Endothelial cell of umbilical vein (primary cell): Measurements from ENCODE around the gene SLCO2B1. TPM values are rescaled to one million over a fixed set of nuclear protein-coding genes. Genes with fewer than 3 reads are reported as not detected.

Source experiments
- BruUV-seq: library from RNA; stranded (reverse); fragments of 400-500 nt; replicated peaks from 2 replicates; lab custom pipeline; 2021; lab: Mats Ljungman, UMichigan
- CTCF ChIA-PET: fragments of 300-600, 350-600 bp; sonication (Branson Sonifier 250); formaldehyde crosslinking; loops from one replicate; lab custom pipeline; 2021; ENCODE audit warnings: antibody characterized with exemption, inconsistent platforms; lab: Charles Lee
- POLR2A ChIA-PET: fragments of 300-600, 350-600 bp; sonication (Branson Sonifier 250); formaldehyde crosslinking; loops from one replicate; lab custom pipeline; 2021; ENCODE audit warnings: antibody characterized with exemption, inconsistent platforms; lab: Charles Lee
- DNase-seq: peaks from one replicate; pipeline ENCODE4 v3.0.0-alpha.2; 2011; ENCODE audit warnings: low read depth, low spot score
- FAIRE-seq: peaks from 2 replicates; lab custom pipeline; 2011; peaks lifted over from hg19 to GRCh38; lab: Jason Lieb, UNC
- H2AFZ ChIP-seq: 2 replicates; pipeline ENCODE4 v1.6.0; 2012; ENCODE audit warnings: low read depth, low read length, control low read depth, inconsistent platforms
- H3K27ac ChIP-seq: 2 replicates; pipeline ENCODE4 v1.5.1; 2011; ENCODE audit warnings: low read depth, mild to moderate bottlenecking, control low read depth, low read length, moderate library complexity; ENCODE audit not compliant: insufficient read depth
- H3K27me3 ChIP-seq, 2 experiments: 2 replicates each; pipeline versions ENCODE4 v1.6.0 to v1.6.1; 2011; ENCODE audit warnings: low read length in 2 of 2, mixed read lengths in 1 of 2; ENCODE audit not compliant: control insufficient read depth in 2 of 2, insufficient read depth in 2 of 2
- H3K36me3 ChIP-seq, 2 experiments: 2 replicates in 1 of 2; 3 replicates in 1 of 2; pipeline ENCODE4 v1.5.1; 2011; ENCODE audit warnings: low read length in 2 of 2, mild to moderate bottlenecking in 1 of 2, moderate library complexity in 1 of 2; ENCODE audit not compliant: control insufficient read depth in 2 of 2, insufficient read depth in 2 of 2; ENCODE audit errors: extremely low read depth in 1 of 2
- H3K4me1 ChIP-seq: 3 replicates; pipeline ENCODE4 v1.5.1; 2011; ENCODE audit warnings: mild to moderate bottlenecking, low read length; ENCODE audit not compliant: control insufficient read depth, insufficient read depth; ENCODE audit errors: extremely low read depth
- H3K4me2 ChIP-seq: 2 replicates; pipeline ENCODE4 v1.6.1; 2011; ENCODE audit warnings: low read length, control low read depth, mixed read lengths; ENCODE audit not compliant: insufficient read depth
- H3K4me3 ChIP-seq, 3 experiments: fragments of 200-600 bp in 1 of 3; sonication (generic), shearing (Covaris generic) in 1 of 3; replicated peaks in 1 of 3; 2 replicates each; pipeline ENCODE4 v1.5.1; 2011 to 2016; ENCODE audit warnings: control low read depth in 3 of 3, low read length in 3 of 3, mild to moderate bottlenecking in 2 of 3, inconsistent platforms in 1 of 3, low read depth in 1 of 3, moderate library complexity in 1 of 3; ENCODE audit not compliant: insufficient read depth in 1 of 3
- H3K79me2 ChIP-seq: 2 replicates; pipeline ENCODE4 v1.6.0; 2012; ENCODE audit warnings: low read length, inconsistent platforms; ENCODE audit not compliant: control insufficient read depth, insufficient read depth
- H3K9ac ChIP-seq: replicated peaks from 2 replicates; pipeline ENCODE3; 2011; ENCODE audit warnings: low read length, control low read depth; ENCODE audit not compliant: insufficient read depth; ENCODE audit errors: extremely low read depth
- H3K9me1 ChIP-seq: replicated peaks from 3 replicates; pipeline ENCODE4 v1.6.0; 2011; ENCODE audit warnings: mild to moderate bottlenecking, low read length; ENCODE audit not compliant: control insufficient read depth, insufficient read depth; ENCODE audit errors: extremely low read depth
- H3K9me3 ChIP-seq: replicated peaks from 2 replicates; pipeline ENCODE4 v1.5.1; 2012; ENCODE audit warnings: low read length, inconsistent platforms; ENCODE audit not compliant: control insufficient read depth, insufficient read depth
- H4K20me1 ChIP-seq: replicated peaks from 2 replicates; pipeline ENCODE3; 2011; ENCODE audit warnings: mild to moderate bottlenecking, low read length; ENCODE audit not compliant: control insufficient read depth, insufficient read depth; ENCODE audit errors: extremely low read depth
- EZH2 ChIP-seq: IDR thresholded peaks from 2 replicates; pipeline ENCODE4 v1.6.1; 2012; ENCODE audit warnings: borderline replicate concordance, low read depth, mild to moderate bottlenecking, moderate library complexity, low read length, inconsistent platforms; ENCODE audit not compliant: severe bottlenecking
- FOS ChIP-seq: IDR thresholded peaks from 2 replicates; pipeline ENCODE4 v1.6.1; 2011; ENCODE audit warnings: mild to moderate bottlenecking, low read length, moderate library complexity, borderline replicate concordance; ENCODE audit not compliant: insufficient read depth
- GATA2 ChIP-seq: IDR thresholded peaks from 2 replicates; pipeline ENCODE4 v1.7.0; 2011; ENCODE audit warnings: low read depth, mild to moderate bottlenecking, moderate library complexity, mixed read lengths, low read length; ENCODE audit not compliant: insufficient read length, insufficient read depth
- JUN ChIP-seq: IDR thresholded peaks from 2 replicates; pipeline ENCODE4 v1.6.1; 2011; ENCODE audit warnings: borderline replicate concordance, low read depth; ENCODE audit not compliant: insufficient read length, insufficient read depth
- MYC ChIP-seq: IDR thresholded peaks from one replicate; pipeline ENCODE4 v1.6.1; 2011; ENCODE audit warnings: mild to moderate bottlenecking, low read depth, low read length
- POLR2A ChIP-seq: IDR thresholded peaks from 2 replicates; pipeline ENCODE4 v1.6.1; 2012; ENCODE audit warnings: low read depth, mild to moderate bottlenecking, control low read depth, low read length
- POLR2AphosphoS5 ChIP-seq: IDR thresholded peaks from 2 replicates; pipeline ENCODE4 v1.6.1; 2012; ENCODE audit warnings: low read depth, mild to moderate bottlenecking, control low read depth, low read length, moderate library complexity; ENCODE audit not compliant: insufficient read depth
- dilution Hi-C: fragments of 300-500 bp; cut with MboI; formaldehyde crosslinking; loops from one replicate; pipeline ENCODE4 v1.15.0; 2019; ENCODE audit warnings: low sequenced_read_pairs; ENCODE audit not compliant: extremely low pct_ligation_motif_present
- intact Hi-C: fragments of 100-400 bp; cut with micrococcal nuclease; formaldehyde crosslinking; loops from one replicate; pipeline ENCODE4 v1.10.0; 2022
- polyA plus RNA-seq, 4 experiments: library from polyadenylated mRNA; depleted of rRNA in 3 of 4; stranded (reverse) in 3 of 4; unstranded in 1 of 4; fragments of >200 nt; gene quantifications; 2 replicates each; pipeline versions ENCODE4 v1.2.1 to v1.2.3, GENCODE V29; 2011 to 2012; ENCODE audit warnings: missing spikeins in 1 of 4
- total RNA-seq: library from RNA; stranded (reverse); gene quantifications from 2 replicates; pipeline ENCODE4 v1.2.3, GENCODE V29; 2021
- TF ChIP-seq, protein P1 (sequence below), 2 donors: IDR thresholded peaks; 1 replicate in 1 of 2; 2 replicates in 1 of 2; pipeline ENCODE4 v1.5.1; 2011; ENCODE audit warnings: low read length in 2 of 2, mild to moderate bottlenecking in 2 of 2, moderate library complexity in 2 of 2, control low read depth in 1 of 2, inconsistent platforms in 1 of 2, low read depth in 1 of 2; ENCODE audit not compliant: insufficient read depth in 1 of 2; ENCODE audit errors: extremely low read depth in 1 of 2

The SLCO2B1 gene
- total and polyA plus RNA-seq, 2 donors (not counting 3 experiments of a cell fraction or from before 2014, with no cell fraction given), result 0.04 TPM; not detected in 1

DNA sequence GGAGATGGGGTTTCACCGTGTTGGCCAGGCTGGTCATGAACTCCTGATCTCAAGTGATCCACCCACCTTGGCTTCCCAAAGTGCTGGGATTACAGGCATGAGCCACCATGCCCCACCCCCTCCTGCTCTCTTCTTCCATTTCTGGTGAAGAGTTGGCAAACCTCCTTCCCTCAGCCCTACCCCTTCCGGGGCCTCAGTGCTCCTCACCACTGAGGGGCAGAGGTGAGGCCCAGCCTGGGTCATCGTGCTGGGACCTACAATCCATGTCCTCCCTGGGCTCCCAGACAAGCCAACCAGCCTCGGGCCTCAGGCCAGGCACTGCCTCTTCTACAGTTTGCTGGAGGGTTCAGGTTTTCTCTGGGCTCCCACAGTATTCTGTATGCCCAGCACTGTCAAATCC lies 74.9 kb downstream of the SLCO2B1 start:
- no peak for TF ChIP-seq MYC
- TF ChIP-seq POLR2AphosphoS5, result no peak
- TF ChIP-seq, protein P1, sequence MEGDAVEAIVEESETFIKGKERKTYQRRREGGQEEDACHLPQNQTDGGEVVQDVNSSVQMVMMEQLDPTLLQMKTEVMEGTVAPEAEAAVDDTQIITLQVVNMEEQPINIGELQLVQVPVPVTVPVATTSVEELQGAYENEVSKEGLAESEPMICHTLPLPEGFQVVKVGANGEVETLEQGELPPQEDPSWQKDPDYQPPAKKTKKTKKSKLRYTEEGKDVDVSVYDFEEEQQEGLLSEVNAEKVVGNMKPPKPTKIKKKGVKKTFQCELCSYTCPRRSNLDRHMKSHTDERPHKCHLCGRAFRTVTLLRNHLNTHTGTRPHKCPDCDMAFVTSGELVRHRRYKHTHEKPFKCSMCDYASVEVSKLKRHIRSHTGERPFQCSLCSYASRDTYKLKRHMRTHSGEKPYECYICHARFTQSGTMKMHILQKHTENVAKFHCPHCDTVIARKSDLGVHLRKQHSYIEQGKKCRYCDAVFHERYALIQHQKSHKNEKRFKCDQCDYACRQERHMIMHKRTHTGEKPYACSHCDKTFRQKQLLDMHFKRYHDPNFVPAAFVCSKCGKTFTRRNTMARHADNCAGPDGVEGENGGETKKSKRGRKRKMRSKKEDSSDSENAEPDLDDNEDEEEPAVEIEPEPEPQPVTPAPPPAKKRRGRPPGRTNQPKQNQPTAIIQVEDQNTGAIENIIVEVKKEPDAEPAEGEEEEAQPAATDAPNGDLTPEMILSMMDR (IDR thresholded peaks at IDR 0.05; ENCODE audit: extremely low read depth in 1 of 2, insufficient read depth in 1 of 2, low read depth in 1 of 2, low read length in 2 of 2), result no peak
- no peak for TF ChIP-seq EZH2
- no peak for TF ChIP-seq JUN
- no peak for TF ChIP-seq FOS
- TF ChIP-seq GATA2, result no peak
- TF ChIP-seq POLR2A, result no peak
- CTCF ChIA-PET, result interaction anchor here (0.7 to 3.9 kb wide), 7 partner anchors 11 to 82 kb away, joined by 3 to 24 read pairs (median 8); partner anchors contain the start of gene TPBGL
- intact Hi-C loops (no loop called here), dilution Hi-C loops (no loop called here)
- no peaks in the 10 kb centered on the region for H3K9me3 ChIP-seq
- no peaks in the 10 kb centered on the region for H3K36me3 ChIP-seq
- no peaks in the 10 kb centered on the region for H3K79me2 ChIP-seq
- peaks cover 1 to 2% of the 10 kb centered on the region in 2 experiments for H3K27me3 ChIP-seq
- H3K4me2 ChIP-seq, result no peak overlapping the region
- FAIRE-seq (no peak), DNase-seq (no peak)
- BruUV-seq, result no TSS peak
- no peak overlapping the region for H2AFZ ChIP-seq
- no peaks in the 10 kb centered on the region for H4K20me1 ChIP-seq
- POLR2A ChIA-PET, result no interaction called here
- H3K9ac ChIP-seq, result no peak overlapping the region
- H3K9me1 ChIP-seq, result no peaks in the 10 kb centered on the region
- no peak overlapping the region for H3K27ac ChIP-seq
- no peak overlapping the region for H3K4me3 ChIP-seq
- no peaks in the 10 kb centered on the region for H3K4me1 ChIP-seq
